ACC112 (cell line): ENCODE data around the gene SORCS3.

Source experiments
- H2AFZ ChIP-seq: fragments of 200-600 bp; sonication (generic); one replicate; pipeline ENCODE4 v1.6.0; 2017; ENCODE audit warnings: antibody characterized with exemption, low read length; ENCODE audit not compliant: unreplicated experiment
- H3K27ac ChIP-seq: fragments of 200-600 bp; sonication (generic); 2 replicates; pipeline ENCODE4 v1.5.1; 2014; ENCODE audit warnings: low read depth, mild to moderate bottlenecking, antibody characterized with exemption, low read length, moderate library complexity
- H3K27me3 ChIP-seq: fragments of 200-600 bp; sonication (generic); 2 replicates; pipeline ENCODE4 v1.6.1; 2014; ENCODE audit warnings: mild to moderate bottlenecking, antibody characterized with exemption, low read length, moderate library complexity, mixed read lengths; ENCODE audit not compliant: insufficient read depth
- H3K36me3 ChIP-seq: fragments of 200-600 bp; sonication (generic); 2 replicates; pipeline ENCODE4 v1.6.1; 2016; ENCODE audit warnings: mild to moderate bottlenecking, antibody characterized with exemption, low read length, moderate library complexity, mixed read lengths; ENCODE audit not compliant: insufficient read depth
- H3K4me1 ChIP-seq: fragments of 200-600 bp; sonication (generic); one replicate; pipeline ENCODE4 v1.6.1; 2016; ENCODE audit warnings: low read length, mixed read lengths; ENCODE audit not compliant: insufficient read depth, unreplicated experiment, control insufficient read depth
- H3K4me3 ChIP-seq: fragments of 200-600 bp; sonication (generic); 2 replicates; pipeline ENCODE4 v1.5.1; 2014; ENCODE audit warnings: mild to moderate bottlenecking, low read depth, low read length
- H3K79me2 ChIP-seq: fragments of 200-600 bp; sonication (generic); one replicate; pipeline ENCODE4 v1.6.0; 2016; ENCODE audit warnings: low read length; ENCODE audit not compliant: control insufficient read depth, unreplicated experiment, insufficient read depth

The SORCS3 gene

GRCh38 chr10:105138358-105138757, 497.3 kb downstream of the SORCS3 start:
- no peaks in the 10 kb centered on the region for H3K79me2 ChIP-seq
- no peaks in the 10 kb centered on the region for H3K27me3 ChIP-seq
- H2AFZ ChIP-seq: no peak overlapping the region
- H3K4me1 ChIP-seq: no peaks in the 10 kb centered on the region
- H3K27ac ChIP-seq: no peak overlapping the region
- H3K36me3 ChIP-seq: no peaks in the 10 kb centered on the region
- H3K4me3 ChIP-seq: no peak overlapping the region

GRCh38 chr10:105139363-105139896, 498.3 kb downstream of the SORCS3 start:
- Histone ChIP-seq H2AFZ (no peak overlapping the region), H3K4me1 (no peaks in the 10 kb centered on the region), H3K27ac (no peak overlapping the region), H3K27me3 (no peaks in the 10 kb centered on the region), H3K4me3 (no peak overlapping the region), H3K79me2 (no peaks in the 10 kb centered on the region), H3K36me3 (no peaks in the 10 kb centered on the region)

- Histone ChIP-seq H3K27ac (no peak overlapping the region), H3K27me3 (no peaks in the 10 kb centered on the region), H3K4me1 (no peaks in the 10 kb centered on the region), H3K4me3 (no peak overlapping the region), H2AFZ (no peak overlapping the region), H3K79me2 (no peaks in the 10 kb centered on the region), H3K36me3 (no peaks in the 10 kb centered on the region)
Observed at GRCh38 chr10:105140600-105140999, 499.5 kb downstream of the SORCS3 start.

- Histone ChIP-seq H3K4me1 (no peaks in the 10 kb centered on the region), H3K27me3 (no peaks in the 10 kb centered on the region), H3K4me3 (no peak overlapping the region), H2AFZ (no peak overlapping the region), H3K79me2 (no peaks in the 10 kb centered on the region), H3K27ac (no peak overlapping the region), H3K36me3 (no peaks in the 10 kb centered on the region)
Observed at GRCh38 chr10:105145711-105146110, 504.6 kb downstream of the SORCS3 start.

GRCh38 chr10:105146436-105146835, 505.3 kb downstream of the SORCS3 start:
- Histone ChIP-seq H3K36me3 (no peaks in the 10 kb centered on the region), H2AFZ (no peak overlapping the region), H3K27ac (no peak overlapping the region), H3K4me1 (no peaks in the 10 kb centered on the region), H3K4me3 (no peak overlapping the region), H3K27me3 (no peaks in the 10 kb centered on the region), H3K79me2 (no peaks in the 10 kb centered on the region)

GRCh38 chr10:105148456-105148855, 507.4 kb downstream of the SORCS3 start:
- Histone ChIP-seq H3K79me2 (no peaks in the 10 kb centered on the region), H3K27me3 (no peaks in the 10 kb centered on the region), H2AFZ (no peak overlapping the region), H3K36me3 (no peaks in the 10 kb centered on the region), H3K4me3 (no peak overlapping the region), H3K4me1 (no peaks in the 10 kb centered on the region), H3K27ac (no peak overlapping the region)

GRCh38 chr10:105148921-105149320, 507.8 kb downstream of the SORCS3 start:
- no peak overlapping the region for H3K27ac ChIP-seq
- H3K4me3 ChIP-seq: no peak overlapping the region

GRCh38 chr10:105149371-105149891, 508.3 kb downstream of the SORCS3 start:
- Histone ChIP-seq H3K4me1 (no peaks in the 10 kb centered on the region), H3K27ac (no peak overlapping the region), H3K4me3 (no peak overlapping the region), H3K36me3 (no peaks in the 10 kb centered on the region), H3K79me2 (no peaks in the 10 kb centered on the region), H2AFZ (no peak overlapping the region), H3K27me3 (no peaks in the 10 kb centered on the region)

More at GRCh38 chr10:105148921-105149320, 507.8 kb downstream of the SORCS3 start:
- H2AFZ ChIP-seq: no peak overlapping the region
- H3K36me3 ChIP-seq: no peaks in the 10 kb centered on the region
- no peaks in the 10 kb centered on the region for H3K27me3 ChIP-seq
- H3K79me2 ChIP-seq: no peaks in the 10 kb centered on the region
- H3K4me1 ChIP-seq: no peaks in the 10 kb centered on the region

GRCh38 chr10:105150259-105150880, 509.3 kb downstream of the SORCS3 start:
- H2AFZ ChIP-seq: no peak overlapping the region
- H3K79me2 ChIP-seq: no peaks in the 10 kb centered on the region
- H3K27me3 ChIP-seq: no peaks in the 10 kb centered on the region
- H3K4me1 ChIP-seq: no peaks in the 10 kb centered on the region
- no peak overlapping the region for H3K4me3 ChIP-seq
- H3K36me3 ChIP-seq: no peaks in the 10 kb centered on the region
- no peak overlapping the region for H3K27ac ChIP-seq

GRCh38 chr10:105154736-105155135, 513.6 kb downstream of the SORCS3 start:
- no peaks in the 10 kb centered on the region for H3K27me3 ChIP-seq
- no peak overlapping the region for H3K27ac ChIP-seq
- H2AFZ ChIP-seq: no peak overlapping the region
- no peaks in the 10 kb centered on the region for H3K4me1 ChIP-seq
- H3K79me2 ChIP-seq: no peaks in the 10 kb centered on the region
- no peaks in the 10 kb centered on the region for H3K36me3 ChIP-seq
- no peak overlapping the region for H3K4me3 ChIP-seq

GRCh38 chr10:105159268-105159667, 518.2 kb downstream of the SORCS3 start:
- H3K4me3 ChIP-seq: no peak overlapping the region
- H3K27me3 ChIP-seq: no peaks in the 10 kb centered on the region
- H2AFZ ChIP-seq: no peak overlapping the region
- H3K36me3 ChIP-seq: no peaks in the 10 kb centered on the region
- H3K27ac ChIP-seq: no peak overlapping the region
- no peaks in the 10 kb centered on the region for H3K79me2 ChIP-seq
- H3K4me1 ChIP-seq: no peaks in the 10 kb centered on the region
